NCI-H2227 (cell line): Measurements from ENCODE around the gene PAN3.

Source experiments
- DNase-seq: peaks from one replicate; lab custom pipeline; 2025; ENCODE audit not compliant: unreplicated experiment; lab: John Stamatoyannopoulos, UW

The PAN3 gene

DNA sequence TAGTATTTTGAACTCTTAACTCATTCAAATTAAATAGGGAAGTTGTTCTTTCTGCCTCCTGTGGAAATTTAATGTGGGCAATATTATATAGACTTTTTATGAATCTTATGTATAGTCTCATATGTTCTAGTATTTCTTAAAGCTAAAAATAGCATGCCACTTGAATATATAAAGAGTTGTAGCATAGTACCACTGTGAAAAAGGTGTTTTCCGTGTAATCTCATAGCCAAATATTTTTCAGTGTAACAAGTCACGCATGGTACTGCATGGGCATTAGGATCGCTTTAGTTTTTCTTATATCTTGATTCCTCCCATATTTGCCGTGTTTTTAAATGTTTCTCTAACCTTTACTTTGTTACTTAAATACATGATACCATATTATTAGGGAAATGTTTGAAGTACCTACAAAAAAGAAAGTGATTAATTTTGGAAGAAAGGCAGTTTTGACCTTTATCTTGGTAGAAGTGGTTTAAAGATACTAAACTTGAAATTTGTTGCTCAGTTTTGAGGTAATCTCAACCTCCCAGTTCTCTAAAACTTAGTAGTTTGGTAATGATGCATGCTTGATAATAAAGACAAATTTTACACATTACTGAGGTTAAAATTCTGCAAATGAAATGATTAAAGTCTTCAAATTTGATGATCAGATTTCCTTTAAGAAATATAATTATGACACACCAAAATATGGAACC, 81.2 kb downstream of the PAN3 start:
- DNase-seq = no peak

DNA sequence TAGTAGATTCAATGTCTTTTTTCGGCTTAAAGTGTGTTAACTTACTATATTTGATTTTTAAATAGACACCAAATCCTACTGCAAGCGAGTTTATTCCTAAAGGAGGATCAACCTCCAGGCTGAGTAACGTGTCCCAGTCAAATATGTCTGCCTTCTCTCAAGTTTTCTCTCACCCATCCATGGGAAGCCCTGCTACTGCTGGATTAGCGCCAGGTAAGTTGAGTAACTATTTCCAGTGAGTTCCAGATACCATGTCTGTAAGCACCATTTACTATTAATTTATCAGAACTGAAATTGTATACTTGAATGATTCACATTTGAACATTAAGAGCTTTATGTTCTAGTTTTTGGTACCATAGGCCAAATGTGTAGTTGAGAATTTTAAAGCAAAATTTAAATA, 81.8 kb downstream of the PAN3 start:
- no peak for DNase-seq

DNA sequence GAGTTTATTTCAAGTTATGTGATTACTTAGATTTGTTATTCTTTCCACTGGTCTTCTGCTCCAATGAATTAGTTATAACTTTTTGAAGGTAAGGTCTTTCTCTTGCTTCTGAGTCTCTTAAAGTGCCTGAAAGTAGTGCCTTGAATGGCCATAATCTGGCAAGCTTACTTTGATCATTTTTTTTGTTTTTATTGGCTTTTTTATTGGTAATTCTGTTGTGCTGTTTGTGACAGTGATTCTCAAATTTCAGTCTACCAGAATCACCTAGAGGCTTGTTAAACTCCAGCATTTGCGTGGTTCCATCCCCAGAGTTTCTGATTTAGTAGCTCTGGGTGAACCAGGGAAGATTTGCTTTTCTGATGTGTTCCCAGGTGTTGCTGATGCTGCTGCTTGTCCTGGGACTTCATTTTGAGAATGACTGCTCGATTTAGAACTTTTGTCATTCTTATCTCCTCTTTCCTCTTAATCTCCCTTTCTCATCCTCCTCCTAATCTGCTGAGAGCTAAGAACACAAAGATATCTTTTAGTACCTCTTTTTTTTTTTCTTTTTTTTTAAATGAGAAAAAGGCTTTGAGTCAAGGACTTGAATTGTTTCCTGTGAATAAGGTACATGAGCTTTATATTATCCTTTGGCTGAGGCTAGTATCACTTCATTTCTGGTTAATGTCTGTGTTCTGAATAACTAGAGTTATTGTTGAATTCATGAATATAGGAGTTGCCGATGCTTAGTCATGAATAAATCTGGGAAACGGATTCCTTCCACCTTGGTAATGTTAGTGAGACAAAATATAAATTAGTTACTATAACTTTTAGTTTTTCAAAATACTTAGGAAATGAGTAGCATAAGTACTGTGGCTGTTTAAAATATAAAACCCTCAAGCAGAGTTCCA, 91.4 kb downstream of the PAN3 start:
- DNase-seq = no peak

DNA sequence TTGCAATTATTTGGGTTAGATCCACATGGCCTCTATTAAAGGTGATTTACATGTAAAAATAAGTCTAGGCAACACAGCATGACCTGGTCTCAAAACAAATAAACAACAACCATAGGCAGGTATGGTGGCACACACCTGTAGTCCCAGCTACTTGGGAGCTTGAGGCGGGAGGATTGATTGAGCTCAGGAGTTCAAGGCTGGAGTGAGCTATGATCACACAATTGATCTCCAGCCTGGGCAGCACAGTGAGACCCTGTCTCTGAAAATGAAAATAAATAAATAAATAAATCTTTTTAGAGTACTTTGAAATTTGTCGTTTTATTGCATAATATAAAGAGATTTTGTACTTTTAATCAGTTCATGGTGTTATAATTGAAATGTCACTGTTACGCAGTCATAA, 93.3 kb downstream of the PAN3 start:
- DNase-seq = no peak

DNA sequence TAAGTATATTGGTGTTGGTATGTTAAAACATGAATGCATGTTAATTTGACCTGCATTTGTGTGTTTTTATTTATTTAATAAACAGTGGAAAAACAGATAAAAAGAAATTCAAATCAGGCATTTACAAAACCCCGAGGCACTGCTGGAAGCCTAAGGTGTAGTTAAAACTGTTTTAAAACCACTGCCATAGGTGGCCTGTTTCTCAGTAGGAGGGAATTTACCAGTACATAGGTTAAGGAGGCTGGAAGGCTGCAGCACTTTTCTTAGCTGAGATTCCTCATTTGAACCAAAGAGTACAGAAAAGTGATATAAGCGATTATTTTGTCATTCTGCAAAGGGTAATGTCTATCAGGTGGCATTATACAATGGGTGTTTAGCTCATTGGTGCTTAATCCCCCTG, 99.6 kb downstream of the PAN3 start:
- DNase-seq = no peak

DNA sequence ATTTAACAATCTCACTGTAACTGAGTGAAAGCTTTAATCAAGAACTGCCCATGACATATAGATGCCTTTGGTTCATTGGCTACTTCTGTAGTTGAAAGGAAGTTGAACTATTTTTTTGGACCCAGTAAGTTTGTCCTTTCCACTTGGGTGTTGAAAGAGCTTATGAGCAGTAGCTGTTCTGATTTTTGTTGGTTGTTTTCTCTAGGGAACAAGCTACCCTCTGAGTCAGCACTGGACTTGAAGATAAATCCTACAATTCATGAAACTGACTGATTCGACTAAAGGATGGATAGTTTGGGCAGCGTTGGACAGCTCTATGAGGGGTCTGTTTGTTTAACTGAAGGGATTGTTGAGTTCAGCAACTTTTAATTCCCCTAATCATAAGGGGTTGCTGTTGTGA, 101.0 kb downstream of the PAN3 start:
- DNase-seq = no peak

- DNase-seq = no peak
Measured at GRCh38 chr13:28245465-28245864, 107.1 kb downstream of the PAN3 start.

GRCh38 chr13:28246891-28247290, 108.5 kb downstream of the PAN3 start:
- no peak for DNase-seq

- no peak for DNase-seq
Measured at GRCh38 chr13:28248080-28248479, 109.7 kb downstream of the PAN3 start.

DNA sequence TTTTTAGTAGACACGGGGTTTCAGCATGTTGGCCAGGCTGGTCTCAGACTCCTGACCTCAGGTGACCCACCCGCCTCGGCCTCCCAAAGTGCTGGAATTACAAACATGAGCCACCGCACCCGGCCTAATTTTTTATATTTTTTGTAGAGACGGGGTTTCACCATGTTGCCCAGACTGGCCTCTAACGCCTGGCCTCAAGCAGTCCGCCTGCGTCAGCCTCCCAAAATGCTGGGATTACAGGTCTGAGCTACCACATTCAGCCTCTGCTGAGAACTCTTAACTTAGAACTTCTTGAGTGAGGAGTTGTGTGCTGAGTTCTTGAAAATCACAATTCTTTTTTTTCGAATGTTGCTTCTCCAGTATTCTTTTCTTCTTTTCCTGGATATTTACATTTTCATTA, 112.2 kb downstream of the PAN3 start:
- no peak for DNase-seq

DNA sequence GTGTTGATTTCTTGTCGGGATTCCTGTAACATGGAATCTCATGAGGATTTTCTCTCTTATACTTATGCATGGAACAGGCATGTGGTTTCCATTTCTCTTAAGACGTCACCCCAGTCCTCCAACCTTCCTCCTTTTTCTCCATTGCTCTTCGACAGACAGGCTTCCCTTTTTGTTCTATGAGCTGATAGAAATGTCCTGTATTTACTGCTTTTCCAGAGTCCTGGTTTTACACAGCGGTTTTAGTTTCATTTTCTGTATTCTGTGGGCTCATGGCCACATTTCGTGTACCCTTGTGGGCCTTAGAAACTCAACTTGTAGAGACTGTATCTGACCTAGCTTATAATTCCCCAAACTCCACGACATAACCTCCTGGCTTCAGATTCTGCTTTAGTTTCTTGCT, 113.1 kb downstream of the PAN3 start:
- no peak for DNase-seq

GRCh38 chr13:28252547-28252946, 114.2 kb downstream of the PAN3 start:
- DNase-seq = no peak

- DNase-seq = no peak
Measured at GRCh38 chr13:28257305-28257704, 119.0 kb downstream of the PAN3 start.

- no peak for DNase-seq
Measured at GRCh38 chr13:28258417-28258816, 120.1 kb downstream of the PAN3 start.

DNA sequence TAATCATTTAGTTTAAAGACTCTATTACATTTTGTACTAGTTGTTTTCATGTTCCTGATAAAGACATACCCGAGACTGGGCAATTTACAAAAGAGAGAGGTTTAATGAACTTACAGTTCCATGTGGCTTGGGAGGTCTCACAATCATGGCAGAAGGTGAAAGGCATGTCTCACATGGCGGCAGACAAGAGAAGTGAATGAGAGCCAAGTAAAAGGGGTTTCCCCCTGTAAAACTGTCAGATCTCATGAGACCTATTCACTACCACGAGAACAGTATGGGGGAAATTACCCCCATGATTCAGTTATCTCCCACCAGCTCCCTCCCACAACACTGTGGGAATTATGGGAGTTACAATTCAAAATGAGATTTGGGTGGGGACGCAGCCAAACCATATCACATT, 129.2 kb downstream of the PAN3 start:
- DNase-seq = no peak

GRCh38 chr13:28268800-28269223, 130.5 kb downstream of the PAN3 start:
- no peak for DNase-seq

DNA sequence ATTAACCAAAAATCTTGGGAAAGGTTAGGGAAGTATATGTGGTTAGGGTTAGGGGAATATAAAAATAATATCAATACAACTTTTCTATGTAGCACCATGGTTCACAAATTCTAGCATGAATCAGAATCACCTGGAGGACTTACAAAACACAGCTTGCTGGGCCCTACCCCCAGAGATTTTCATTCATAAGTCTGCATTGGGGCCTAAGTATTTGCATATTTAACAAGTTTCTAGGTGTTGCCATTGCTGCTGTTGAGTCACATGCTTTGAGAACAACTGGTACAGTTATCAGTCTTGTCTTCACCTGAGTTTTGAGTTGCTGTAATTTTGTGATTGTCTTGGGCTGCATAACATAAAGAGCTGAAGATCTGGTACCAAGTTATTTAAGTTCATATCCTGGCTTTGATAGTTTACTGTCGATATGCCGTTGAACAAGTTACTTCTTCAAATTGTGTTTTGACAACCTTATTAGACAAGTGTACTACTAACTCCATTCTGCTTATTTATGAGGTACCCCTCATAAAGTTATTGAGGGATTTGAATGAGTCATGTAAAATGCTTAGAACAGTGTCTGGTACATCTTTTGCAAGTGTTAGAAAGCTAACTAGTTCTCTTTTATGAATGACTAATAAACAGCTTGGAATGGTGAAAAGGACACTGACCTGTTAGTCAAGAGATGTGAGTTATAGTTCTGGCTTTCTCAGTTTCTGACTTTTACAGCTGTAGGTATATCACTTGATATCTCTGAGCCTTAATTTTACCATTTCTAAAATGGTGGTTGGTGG, 132.9 kb downstream of the PAN3 start:
- no peak for DNase-seq

GRCh38 chr13:28273919-28274318, 135.6 kb downstream of the PAN3 start:
- DNase-seq = no peak

DNA sequence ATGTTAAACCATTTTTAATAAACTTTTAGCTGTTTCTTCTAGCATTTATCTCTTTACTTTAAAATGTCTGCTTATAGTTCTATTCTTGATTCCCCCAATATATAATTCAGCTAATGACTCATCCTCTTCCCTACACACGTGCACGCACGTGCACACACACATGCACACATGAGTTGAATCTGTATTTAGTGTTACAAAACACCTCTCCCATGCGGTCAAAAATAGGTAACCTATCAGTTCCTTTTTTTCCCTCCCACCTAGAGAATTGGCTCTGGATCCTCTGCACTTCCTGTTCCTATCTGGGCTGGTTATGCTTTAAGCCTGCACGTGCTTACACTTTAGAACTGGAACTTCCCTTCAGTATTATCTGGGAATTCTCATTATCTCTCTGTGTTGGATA, 144.1 kb downstream of the PAN3 start:
- no peak for DNase-seq

DNA sequence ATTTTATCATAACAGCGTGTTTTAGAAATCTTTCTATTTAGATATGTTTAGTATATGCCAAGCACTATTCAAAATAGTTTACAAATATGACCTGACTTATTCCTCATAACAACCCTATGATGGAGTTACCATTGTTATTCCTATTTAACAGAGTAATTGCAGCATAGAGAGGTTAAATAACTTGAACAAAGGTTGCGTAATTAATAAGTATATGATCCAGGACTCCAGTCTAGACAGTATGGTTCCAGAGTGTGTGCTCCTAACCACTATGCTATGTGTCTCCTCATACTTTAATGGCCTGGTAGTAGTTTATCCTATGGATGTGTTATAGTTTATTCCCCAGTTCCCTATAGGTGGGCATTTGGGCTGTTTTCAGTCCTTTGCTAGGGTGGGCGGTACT, 145.3 kb downstream of the PAN3 start:
- no peak for DNase-seq

DNA sequence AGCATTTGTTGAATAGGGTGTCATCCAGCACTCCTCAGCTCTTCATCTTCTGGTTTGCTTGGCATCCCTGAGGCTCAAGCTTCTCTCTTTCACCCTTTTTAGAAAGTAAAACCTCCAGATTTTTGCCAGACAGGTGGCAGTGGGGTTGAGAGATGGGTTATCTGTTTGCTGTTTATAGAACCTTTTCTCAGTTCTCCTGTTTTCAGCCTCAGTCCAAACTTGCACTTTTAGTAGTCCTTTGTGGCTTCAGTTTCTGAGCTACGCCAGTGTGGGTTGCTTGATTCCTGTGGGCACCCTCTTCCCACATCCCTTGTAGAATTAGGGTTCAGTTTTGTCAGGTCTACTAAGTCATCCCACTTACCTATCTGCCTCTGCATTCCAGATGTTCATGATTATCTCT, 147.9 kb downstream of the PAN3 start:
- no peak for DNase-seq

GRCh38 chr13:28297341-28297740, 159.0 kb downstream of the PAN3 start:
- no peak for DNase-seq
